Spinal cord (tissue), 10 donors: Measurements from ENCODE around the gene CCDC107. TPM values are rescaled to one million over a fixed set of nuclear protein-coding genes. Genes with fewer than 3 reads are reported as not detected.
A peak's percentile ranks its signal among the peaks of the same experiment; 100 is the strongest.

ENCODE experiments used
- DNase-seq, 6 donors: peaks; one replicate each; pipeline versions ENCODE4 v3.0.0 to v3.0.0-alpha.2; 2013 to 2015; ENCODE audit warnings: low spot score in 6 of 6, low read depth in 4 of 6
- H3K27ac ChIP-seq: one replicate; pipeline ENCODE4 v1.5.1; 2013; ENCODE audit warnings: low read depth, low read length, control low read depth
- H3K27me3 ChIP-seq: one replicate; pipeline ENCODE4 v1.6.1; 2013; ENCODE audit warnings: low read length; ENCODE audit not compliant: control insufficient read depth, insufficient read depth
- H3K36me3 ChIP-seq: one replicate; pipeline ENCODE4 v1.6.1; 2013; ENCODE audit warnings: low read length; ENCODE audit not compliant: control insufficient read depth, insufficient read depth
- H3K4me1 ChIP-seq: one replicate; pipeline ENCODE4 v1.6.1; 2013; ENCODE audit warnings: low read length; ENCODE audit not compliant: control insufficient read depth, insufficient read depth
- H3K4me3 ChIP-seq: one replicate; pipeline ENCODE4 v1.5.1; 2013; ENCODE audit warnings: low read depth, low read length, control low read depth
- H3K9me3 ChIP-seq: one replicate; pipeline ENCODE4 v1.6.1; 2013; ENCODE audit warnings: low read length; ENCODE audit not compliant: control insufficient read depth, insufficient read depth
- WGBS: methylation state at CpG from one replicate; pipeline ENCODE4 v1.1.5; 2013; ENCODE audit warnings: missing lambda C conversion rate; ENCODE audit not compliant: insufficient coverage; 5-methylcytosine and 5-hydroxymethylcytosine counted together
- polyA plus RNA-seq, 2 donors: library from polyadenylated mRNA; unstranded; fragments of 120-200 nt; gene quantifications; one replicate each; pipeline ENCODE4 v1.2.1, GENCODE V29; 2013; ENCODE audit not compliant: insufficient read length in 2 of 2
- total RNA-seq, 2 donors: library from RNA; depleted of rRNA in 1 of 2; stranded (reverse); fragments of 120-200 nt in 1 of 2; fragments of >200 nt in 1 of 2; gene quantifications; one replicate each; pipeline versions ENCODE4 v1.2.3 to v1.2.4, GENCODE V29; 2013 to 2014
- donor health status: healthy.

The CCDC107 gene
- total and polyA plus RNA-seq, 4 donors: 8.3 to 38.2 (median 30.6) TPM

DNA sequence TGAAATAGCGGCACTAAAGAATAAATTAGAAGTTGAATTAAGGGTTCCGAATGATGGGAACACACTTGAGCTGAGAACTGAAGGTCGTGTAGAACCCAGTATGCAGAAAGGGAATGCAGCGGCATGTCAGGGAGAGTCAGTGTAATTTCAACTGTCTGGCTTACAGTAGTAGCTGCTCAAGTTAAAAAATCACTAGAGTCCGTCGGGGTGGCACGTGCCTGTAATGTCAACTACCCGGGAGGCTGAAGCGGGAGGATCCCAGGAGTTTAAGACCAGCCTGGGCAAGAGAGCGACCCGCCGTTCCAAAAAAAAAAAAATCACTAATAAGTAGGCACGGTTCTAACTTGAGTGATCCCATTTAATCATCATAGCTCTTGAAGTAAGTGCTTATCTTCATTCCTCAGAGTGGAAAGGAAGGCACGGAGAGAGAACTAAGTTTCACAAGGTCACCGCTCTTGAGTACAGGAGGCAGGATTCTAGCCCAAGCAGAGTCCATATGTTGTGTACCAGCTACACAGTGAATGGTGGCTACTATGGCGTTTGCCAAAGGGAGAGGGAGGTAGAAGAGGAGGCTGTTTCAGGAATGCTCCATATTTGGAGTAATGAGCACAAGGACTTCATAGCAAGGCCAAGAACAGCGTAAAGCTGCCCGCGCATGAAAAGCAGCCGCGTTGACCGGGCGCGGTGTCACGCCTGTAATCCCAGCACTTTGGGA, 1.1 kb upstream of the CCDC107 start:
- 16% methylated on average over 21 of the region's 25 CpGs for WGBS
- H3K9me3 ChIP-seq: no peaks in the 10 kb centered on the region
- H3K27ac ChIP-seq: peak overlapping the region; percentile 85

DNA sequence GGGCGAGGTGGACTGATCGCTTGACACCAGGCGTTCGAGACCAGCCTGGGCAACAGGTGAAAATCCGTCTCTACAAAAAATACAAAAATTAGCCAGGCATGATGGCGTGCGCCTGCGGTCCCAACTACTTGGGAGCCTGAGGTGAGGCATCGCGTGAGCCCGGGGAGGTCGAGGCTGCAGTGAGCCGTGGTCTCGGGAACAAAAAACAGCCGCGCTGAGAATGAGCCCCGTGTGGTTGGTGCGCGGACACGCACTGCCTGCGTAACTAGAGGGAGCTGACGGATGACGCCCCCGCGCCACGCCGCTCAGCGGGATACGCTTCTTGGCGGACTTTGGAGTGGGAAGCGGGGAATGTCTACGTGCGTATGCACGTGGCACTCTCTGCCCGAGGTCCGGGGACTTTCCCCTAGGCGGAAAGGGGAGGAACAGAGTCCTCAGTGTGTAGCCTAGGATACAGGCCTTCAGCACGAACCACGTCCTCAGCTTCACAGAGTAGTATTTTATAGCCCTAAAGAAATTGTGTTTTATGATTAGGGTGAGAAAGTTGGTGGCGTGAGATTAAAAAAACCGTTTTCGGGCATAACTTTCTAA, 451 bp upstream of the CCDC107 start, which contains the start of gene RMRP:
Gene RMRP (minus strand): TSS at position 474 of the 591 bp plus-strand sequence.
- 0% methylated on average over 36 of the region's 42 CpGs for WGBS
- peak; percentile 94 to 100 (median 97) for DNase-seq
- Histone ChIP-seq H3K27ac (peak within 1 kb of the TSS; percentile 99), H3K4me3 (peak within 1 kb of the TSS; percentile 85), H3K27me3 (no peaks in the 10 kb centered on the region), H3K36me3 (peaks cover 19% of the 10 kb centered on the region), H3K4me1 (peaks cover 6% of the 10 kb centered on the region), H3K9me3 (no peaks in the 10 kb centered on the region)

More for the DNA sequence above, 1.1 kb upstream of the CCDC107 start:
- Histone ChIP-seq H3K36me3 (peaks cover 13% of the 10 kb centered on the region), H3K27me3 (no peaks in the 10 kb centered on the region), H3K4me3 (peak overlapping the region; percentile 85), H3K4me1 (peaks cover 6% of the 10 kb centered on the region)
- peak in 2 of 6 donors; percentile 42 to 76 for DNase-seq

DNA sequence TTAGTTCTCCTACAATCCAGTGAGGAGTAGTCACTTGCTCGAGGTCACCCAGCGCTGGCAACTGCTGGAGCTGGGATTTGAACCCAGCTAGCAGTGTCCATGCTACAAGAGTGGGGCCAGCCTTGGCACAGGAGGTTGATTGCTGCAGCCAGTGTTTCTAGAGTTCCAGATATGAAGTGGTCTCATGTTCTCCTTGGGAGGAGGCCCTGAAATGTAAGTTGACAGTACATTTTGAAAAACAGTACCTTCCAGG, 802 bp downstream of the CCDC107 start:
- peak in 2 of 6 donors; percentile 64 to 78 for DNase-seq
- Histone ChIP-seq H3K27ac (peak overlapping the region; percentile 99), H3K4me3 (peak overlapping the region; percentile 85), H3K36me3 (peaks cover 19% of the 10 kb centered on the region), H3K4me1 (peaks cover 6% of the 10 kb centered on the region), H3K27me3 (no peaks in the 10 kb centered on the region), H3K9me3 (no peaks in the 10 kb centered on the region)
- WGBS: 0% methylated on average over 2 of the region's 2 CpGs

DNA sequence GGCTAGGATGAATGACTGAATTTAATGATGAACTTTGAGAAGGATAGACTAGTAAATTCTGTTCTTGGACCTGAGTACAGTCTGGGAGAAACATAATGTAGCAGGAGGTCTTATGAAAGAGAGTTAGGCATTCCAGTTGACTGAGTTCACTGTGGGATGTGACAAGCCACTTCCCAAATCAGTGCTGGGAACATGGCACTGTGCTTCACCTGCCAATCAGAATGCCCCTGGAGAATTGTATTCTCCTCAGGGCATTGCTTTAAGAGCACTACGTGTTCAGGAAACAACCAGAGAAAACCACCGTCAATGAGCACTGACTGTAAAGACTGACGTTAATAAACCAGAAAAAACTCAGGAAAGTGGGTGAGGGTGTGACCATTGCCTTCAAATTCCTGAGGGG, 1.2 kb downstream of the CCDC107 start:
- DNase-seq: no peak
- H3K4me1 ChIP-seq: peaks cover 9% of the 10 kb centered on the region
- H3K4me3 ChIP-seq: peak overlapping the region; percentile 85
- no peaks in the 10 kb centered on the region for H3K9me3 ChIP-seq
- 86% methylated on average over 3 of the region's 3 CpGs for WGBS
- no peaks in the 10 kb centered on the region for H3K27me3 ChIP-seq
- H3K36me3 ChIP-seq: peaks cover 19% of the 10 kb centered on the region
- peak overlapping the region; percentile 34 for H3K27ac ChIP-seq

DNA sequence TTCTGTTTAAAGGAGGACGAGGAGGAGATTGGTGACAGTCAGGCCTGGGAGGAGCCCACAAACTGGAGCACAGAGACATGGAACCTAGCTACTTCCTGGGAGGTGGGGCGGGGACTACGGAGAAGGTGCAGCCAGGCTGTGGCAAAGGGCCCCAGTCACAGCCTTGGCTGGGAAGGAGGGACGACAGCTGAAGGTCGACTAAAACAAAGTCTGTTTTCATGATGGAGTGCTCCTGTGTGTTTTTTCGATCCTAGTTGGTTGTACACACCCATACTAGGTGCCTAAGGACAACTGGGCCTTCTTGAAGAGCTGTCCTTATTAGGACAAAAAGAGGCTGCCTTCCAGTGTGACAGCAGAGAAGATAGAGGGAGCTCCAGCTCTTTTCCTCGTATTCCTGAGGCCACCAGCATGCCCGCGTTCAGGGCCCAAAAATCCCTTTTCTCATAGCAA, 2.9 kb downstream of the CCDC107 start:
- H3K4me3 ChIP-seq: no peak overlapping the region
- DNase-seq: peak in 2 of 6 donors; percentile 29 to 47
- no peak overlapping the region for H3K27ac ChIP-seq
- H3K36me3 ChIP-seq: peaks cover 19% of the 10 kb centered on the region
- H3K27me3 ChIP-seq: no peaks in the 10 kb centered on the region
- peaks cover 22% of the 10 kb centered on the region for H3K4me1 ChIP-seq
- no peaks in the 10 kb centered on the region for H3K9me3 ChIP-seq
- WGBS: 85% methylated on average over 6 of the region's 9 CpGs

DNA sequence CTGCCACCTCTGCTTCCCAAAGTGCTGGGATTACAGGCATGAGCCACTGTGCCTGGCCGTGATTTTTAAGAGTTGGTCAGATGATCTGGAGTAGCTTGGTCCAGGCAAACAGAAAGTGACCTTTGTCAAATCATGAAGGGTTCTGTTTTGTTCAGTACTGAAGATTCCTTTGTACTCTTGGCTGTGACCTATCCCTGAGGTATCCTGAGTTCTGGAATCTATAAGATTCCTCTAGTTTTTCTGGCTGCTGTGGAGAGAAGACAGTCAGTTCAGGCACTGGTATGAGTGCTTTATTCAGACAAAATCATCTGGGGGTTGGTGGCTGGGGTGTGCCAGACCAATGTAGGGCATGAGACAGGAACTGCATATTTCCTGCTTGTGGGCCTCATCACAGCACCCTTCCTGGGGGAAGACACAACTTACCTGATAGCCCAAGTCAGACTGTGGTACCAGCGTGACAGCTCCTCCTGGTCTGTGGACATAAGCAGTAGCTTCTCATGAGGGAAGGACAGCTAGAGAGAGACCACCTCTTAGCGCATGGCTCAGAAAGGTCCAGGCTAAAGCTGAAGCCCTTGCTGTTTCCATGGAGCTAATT, 3.8 kb downstream of the CCDC107 start:
- Histone ChIP-seq H3K27me3 (no peaks in the 10 kb centered on the region), H3K9me3 (no peaks in the 10 kb centered on the region), H3K27ac (no peak overlapping the region), H3K4me1 (peaks cover 18% of the 10 kb centered on the region), H3K4me3 (no peak overlapping the region), H3K36me3 (peaks cover 19% of the 10 kb centered on the region)
- WGBS: 82% methylated on average over 2 of the region's 3 CpGs
- DNase-seq: no peak

DNA sequence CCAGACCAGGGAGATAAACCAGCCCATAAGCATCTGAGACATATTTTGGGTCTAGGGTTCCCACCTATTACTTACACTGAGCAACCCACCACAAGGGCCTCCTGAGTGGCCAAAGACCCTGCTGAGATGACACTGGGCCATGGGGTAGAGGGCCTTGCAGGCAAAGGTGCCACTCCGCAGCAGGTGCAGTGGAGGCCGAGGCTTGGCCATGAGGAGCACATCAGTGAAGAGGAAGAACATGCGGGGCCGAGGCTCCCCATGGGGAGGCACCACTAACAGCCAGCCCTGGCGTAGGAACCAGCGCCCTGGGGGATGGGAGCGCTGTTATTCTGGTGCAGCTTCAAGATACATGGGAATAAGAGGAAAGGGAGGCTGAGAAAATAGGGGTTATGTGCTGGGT, 4.3 kb downstream of the CCDC107 start:
- DNase-seq: no peak
- H3K4me3 ChIP-seq: no peak overlapping the region
- H3K27me3 ChIP-seq: no peaks in the 10 kb centered on the region
- 89% methylated on average over 7 of the region's 7 CpGs for WGBS
- peaks cover 19% of the 10 kb centered on the region for H3K36me3 ChIP-seq
- H3K4me1 ChIP-seq: peaks cover 18% of the 10 kb centered on the region
- no peak overlapping the region for H3K27ac ChIP-seq
- H3K9me3 ChIP-seq: no peaks in the 10 kb centered on the region

DNA sequence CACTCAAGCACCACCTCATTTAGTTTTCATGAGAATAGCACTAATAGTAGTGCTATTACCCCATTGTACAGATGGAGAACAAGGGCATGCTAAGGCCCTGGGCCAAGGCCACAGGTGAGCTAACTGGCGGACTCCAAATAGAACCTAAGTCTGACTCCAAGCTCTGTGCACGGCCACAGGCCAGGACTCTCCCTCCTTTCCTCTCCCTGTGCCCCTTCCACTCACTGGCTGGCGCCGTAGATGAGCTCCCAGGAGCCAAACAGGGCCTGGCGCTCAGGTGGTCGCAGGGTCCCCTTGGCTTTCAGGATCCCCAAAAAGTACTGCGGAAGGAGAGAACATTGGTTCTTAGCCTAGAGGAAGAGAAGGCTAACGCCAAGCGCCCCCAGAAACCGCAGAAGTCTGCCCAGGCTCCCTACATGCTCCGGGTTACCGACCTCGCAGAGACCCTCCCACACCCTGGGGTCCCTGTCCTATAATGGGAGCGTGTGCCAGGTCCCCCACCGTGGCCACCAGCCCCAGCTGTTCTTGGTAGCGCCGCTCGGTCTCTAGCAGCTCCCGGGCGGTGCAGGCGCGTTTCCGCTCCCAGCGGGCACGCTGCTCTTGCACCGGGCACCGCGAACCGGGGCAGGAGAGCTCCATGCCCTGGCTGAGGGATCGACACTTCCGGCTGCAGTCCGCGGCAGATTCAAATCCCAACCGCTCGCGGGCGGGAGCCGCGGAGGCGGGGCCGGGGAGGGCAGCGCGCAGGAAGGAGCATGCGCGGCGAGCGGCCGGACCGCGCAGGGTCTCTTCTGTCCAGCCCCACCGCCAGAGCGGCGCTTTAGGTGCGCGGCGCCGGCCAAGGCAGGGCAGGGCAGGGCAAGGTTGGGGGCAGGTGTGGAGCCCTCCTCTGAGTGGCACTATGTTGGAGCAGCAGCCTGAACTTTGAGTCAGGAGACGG, 6.7 kb downstream of the CCDC107 start, which contains the start of gene ARHGEF39:
Gene ARHGEF39 (minus strand): TSS at position 665 of the 940 bp plus-strand sequence. CDS start 26 bp downstream, at position 639.
- peak in 4 of 6 donors; percentile 43 to 92 (median 79) for DNase-seq
- no peaks in the 10 kb centered on the region for H3K9me3 ChIP-seq
- H3K27me3 ChIP-seq: no peaks in the 10 kb centered on the region
- peaks cover 15% of the 10 kb centered on the region for H3K4me1 ChIP-seq
- H3K36me3 ChIP-seq: peaks cover 19% of the 10 kb centered on the region
- H3K4me3 ChIP-seq: peak within 1 kb of the TSS; percentile 70
- 4% methylated on average over 58 of the region's 58 CpGs for WGBS
- peak within 1 kb of the TSS; percentile 78 for H3K27ac ChIP-seq

DNA sequence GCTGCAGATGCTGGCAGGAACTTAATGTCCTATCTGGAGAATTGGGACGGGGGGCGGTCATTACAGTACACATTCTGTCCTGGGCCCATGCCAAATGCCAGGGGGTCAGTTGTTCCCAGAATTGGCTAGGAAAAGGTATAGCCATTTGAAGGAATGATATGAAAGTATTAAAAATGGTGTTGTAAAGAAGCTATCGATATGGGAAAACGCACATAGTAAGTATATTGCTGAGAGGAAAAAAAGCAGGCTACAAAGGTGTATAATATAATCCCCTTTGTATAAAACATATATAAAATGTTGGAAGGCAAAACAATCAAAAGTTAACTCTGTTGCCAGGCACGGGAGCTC, 7.4 kb downstream of the CCDC107 start:
- Histone ChIP-seq H3K27me3 (no peaks in the 10 kb centered on the region), H3K36me3 (peaks cover 14% of the 10 kb centered on the region), H3K4me1 (peaks cover 15% of the 10 kb centered on the region), H3K9me3 (no peaks in the 10 kb centered on the region), H3K4me3 (peak overlapping the region; percentile 70), H3K27ac (peak overlapping the region; percentile 78)
- 9% methylated on average over 2 of the region's 5 CpGs for WGBS
- no peak for DNase-seq
